ENCODE data around the gene ANAPC7.

ANAPC7 gene

DNA sequence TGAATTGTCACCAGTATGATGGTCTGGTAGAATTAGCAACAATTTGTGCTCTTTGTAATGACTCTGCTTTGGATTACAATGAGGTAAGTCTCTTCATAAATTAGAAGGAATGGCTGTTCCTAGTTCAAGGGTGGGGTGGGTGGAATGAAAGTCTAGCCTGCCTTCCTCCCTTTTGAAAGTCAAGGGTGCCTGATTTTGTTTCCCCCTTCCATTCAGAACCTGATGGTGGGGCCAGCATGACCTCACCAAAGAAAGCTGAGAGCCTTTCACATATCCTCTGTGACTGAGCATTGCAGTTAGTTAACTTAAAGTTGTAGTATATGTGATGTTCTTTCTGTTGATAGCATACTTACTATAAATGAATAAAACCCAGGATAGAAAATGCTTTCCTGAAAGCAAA is 70.3 kb downstream of the ANAPC7 start:
- Histone ChIP-seq H3K27ac (ENCODE audit: low read depth, low read length) (no peak overlapping the region), H3K27me3 (ENCODE audit: control insufficient read depth in 1 of 2, insufficient read depth in 2 of 2, low read length in 2 of 2) (no peaks in the 10 kb centered on the region), H3K9me3 (ENCODE audit: low read length) (no peaks in the 10 kb centered on the region), H3K9ac (ENCODE audit: low read length) (no peak overlapping the region), H3K4me1 (ENCODE audit: insufficient read depth, low read length) (peaks cover 16% of the 10 kb centered on the region), H3K4me3 (ENCODE audit: low read depth in 1 of 2, low read length in 2 of 2) (no peak overlapping the region), H3K36me3 (ENCODE audit: insufficient read depth, low read length) (peaks cover 69% of the 10 kb centered on the region)

DNA sequence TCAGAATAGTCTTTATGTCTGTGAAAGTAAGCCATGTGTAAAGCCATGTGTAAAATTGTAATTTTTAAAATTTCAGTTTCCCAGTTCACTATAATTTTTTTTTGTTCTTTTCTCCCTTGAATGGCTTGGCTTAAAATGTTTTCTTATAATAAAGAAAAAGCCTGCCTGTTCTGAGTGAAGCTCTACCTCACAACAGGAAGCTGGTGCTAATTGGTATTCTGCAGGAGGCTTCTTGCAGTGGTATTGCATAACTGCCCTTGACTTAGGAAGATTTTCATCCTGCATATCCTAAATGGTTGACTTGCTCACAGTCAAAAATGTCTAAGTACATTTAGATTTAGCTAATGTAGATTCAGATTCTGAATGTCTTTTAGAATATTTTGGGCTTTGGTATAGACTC is 73.0 kb downstream of the ANAPC7 start:
- H3K9ac ChIP-seq (ENCODE audit: low read length), result no peak overlapping the region
- no peak overlapping the region for H3K4me3 ChIP-seq (ENCODE audit: low read depth in 1 of 2, low read length in 2 of 2)
- no peaks in the 10 kb centered on the region for H3K9me3 ChIP-seq (ENCODE audit: low read length)
- H3K4me1 ChIP-seq (ENCODE audit: insufficient read depth, low read length), result peaks cover 16% of the 10 kb centered on the region
- H3K27ac ChIP-seq (ENCODE audit: low read depth, low read length), result no peak overlapping the region
- H3K36me3 ChIP-seq (ENCODE audit: insufficient read depth, low read length), result peaks cover 65% of the 10 kb centered on the region
- H3K27me3 ChIP-seq (ENCODE audit: control insufficient read depth in 1 of 2, insufficient read depth in 2 of 2, low read length in 2 of 2), result no peaks in the 10 kb centered on the region

DNA sequence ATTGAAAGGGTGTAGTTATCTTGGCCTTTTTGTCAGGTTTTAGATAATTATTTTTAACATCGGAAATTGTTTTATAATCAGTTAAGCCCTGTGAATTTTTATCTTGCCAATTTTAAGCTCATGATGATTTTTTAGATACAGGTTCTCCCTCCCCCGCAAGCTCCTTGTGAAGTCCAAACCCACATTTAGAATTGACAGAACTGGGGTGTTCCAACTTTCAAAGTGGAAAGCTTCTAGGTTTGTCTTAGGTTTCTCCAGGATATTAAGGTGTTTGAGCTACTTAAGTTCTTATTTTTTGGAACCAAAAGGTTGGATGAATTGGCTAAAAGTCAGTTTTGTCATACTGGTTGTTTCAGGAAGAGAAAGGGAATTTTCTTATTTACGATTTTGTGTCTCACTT is 73.4 kb downstream of the ANAPC7 start:
- Histone ChIP-seq H3K36me3 (ENCODE audit: insufficient read depth, low read length) (peaks cover 65% of the 10 kb centered on the region), H3K9ac (ENCODE audit: low read length) (no peak overlapping the region), H3K4me3 (ENCODE audit: low read depth in 1 of 2, low read length in 2 of 2) (no peak overlapping the region), H3K9me3 (ENCODE audit: low read length) (no peaks in the 10 kb centered on the region), H3K27me3 (ENCODE audit: control insufficient read depth in 1 of 2, insufficient read depth in 2 of 2, low read length in 2 of 2) (no peaks in the 10 kb centered on the region), H3K4me1 (ENCODE audit: insufficient read depth, low read length) (peaks cover 16% of the 10 kb centered on the region), H3K27ac (ENCODE audit: low read depth, low read length) (no peak overlapping the region)

DNA sequence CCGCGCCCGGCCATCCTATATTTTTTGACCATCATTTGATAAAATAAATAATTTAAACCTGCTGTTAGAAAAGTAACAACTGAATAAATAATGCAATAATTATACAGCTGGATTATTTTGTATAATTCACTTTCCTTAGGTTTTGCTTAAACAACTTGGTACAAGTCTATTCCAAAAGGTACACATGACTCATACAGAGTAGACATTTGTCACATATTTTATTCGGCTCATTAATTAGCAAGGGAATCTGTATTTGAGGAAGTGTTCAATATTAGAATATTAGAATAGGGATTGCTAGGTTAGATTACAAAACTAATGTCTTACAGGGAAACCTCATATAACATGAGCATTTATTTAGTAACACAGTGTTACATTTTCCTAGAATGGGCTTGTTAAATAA is 73.8 kb downstream of the ANAPC7 start:
- Histone ChIP-seq H3K27me3 (ENCODE audit: control insufficient read depth in 1 of 2, insufficient read depth in 2 of 2, low read length in 2 of 2) (no peaks in the 10 kb centered on the region), H3K9ac (ENCODE audit: low read length) (no peak overlapping the region), H3K36me3 (ENCODE audit: insufficient read depth, low read length) (peaks cover 61% of the 10 kb centered on the region), H3K27ac (ENCODE audit: low read depth, low read length) (no peak overlapping the region), H3K9me3 (ENCODE audit: low read length) (no peaks in the 10 kb centered on the region), H3K4me1 (ENCODE audit: insufficient read depth, low read length) (peaks cover 16% of the 10 kb centered on the region), H3K4me3 (ENCODE audit: low read depth in 1 of 2, low read length in 2 of 2) (no peak overlapping the region)
